ENCODE results near the gene OR2T6. TPM values are rescaled to one million over a fixed set of nuclear protein-coding genes. Genes with fewer than 3 reads are reported as not detected.

The OR2T6 gene
- total and polyA plus RNA-seq, 7 donors = not detected

- H3K27me3 ChIP-seq = no peaks in the 10 kb centered on the region
- no peak overlapping the region for H3K27ac ChIP-seq
- intact Hi-C loops (cut with DNase I) = no loop called here
- no peaks in the 10 kb centered on the region for H3K4me1 ChIP-seq
- H3K9me3 ChIP-seq = no peaks in the 10 kb centered on the region
- H3K36me3 ChIP-seq = no peaks in the 10 kb centered on the region
- DNase-seq = no peak
- TF ChIP-seq CTCF (IDR thresholded peaks at IDR 0.05) (no peak), POLR2A (IDR thresholded peaks at IDR 0.05) (no peak), EP300 (IDR thresholded peaks at IDR 0.05) (no peak)
- 35 to 73% methylated on average over 2 of the region's 2 CpGs for WGBS, 2 donors
- no peak overlapping the region for H3K4me3 ChIP-seq
These were observed 12.9 kb downstream of the OR2T6 start for GRCh38 chr1:248388426-248388825.

GRCh38 chr1:248393050-248393449, 17.5 kb downstream of the OR2T6 start:
- DNase-seq = no peak
- Histone ChIP-seq H3K27me3 (no peaks in the 10 kb centered on the region), H3K4me1 (no peaks in the 10 kb centered on the region), H3K27ac (no peak overlapping the region), H3K9me3 (no peaks in the 10 kb centered on the region), H3K4me3 (no peak overlapping the region), H3K36me3 (no peaks in the 10 kb centered on the region)
- intact Hi-C loops (cut with DNase I) = no loop called here
- 44 to 68% methylated on average over 2 of the region's 2 CpGs for WGBS, 2 donors
- TF ChIP-seq POLR2AphosphoS5 (IDR thresholded peaks at IDR 0.05) (no peak), CTCF (IDR thresholded peaks at IDR 0.05) (no peak), POLR2A (IDR thresholded peaks at IDR 0.05) (no peak), EP300 (IDR thresholded peaks at IDR 0.05) (no peak)

GRCh38 chr1:248402748-248403147, 27.2 kb downstream of the OR2T6 start, which contains the start of gene OR2T1:
OR2T1 (plus strand) TSS chr1:248403048; CDS start chr1:248406148, 3,100 bp downstream.
- 71 to 77% methylated on average over 3 of the region's 3 CpGs for WGBS, 2 donors
- intact Hi-C loops (cut with DNase I) = no loop called here

GRCh38 chr1:248404024-248404423, 28.5 kb downstream of the OR2T6 start:
- no peak overlapping the region for H3K4me3 ChIP-seq
- no peaks in the 10 kb centered on the region for H3K27me3 ChIP-seq
- TF ChIP-seq POLR2AphosphoS5 (IDR thresholded peaks at IDR 0.05) = no peak
- TF ChIP-seq CTCF (IDR thresholded peaks at IDR 0.05) = no peak
- TF ChIP-seq EP300 (IDR thresholded peaks at IDR 0.05) = no peak
- TF ChIP-seq POLR2A (IDR thresholded peaks at IDR 0.05) = no peak
- H3K36me3 ChIP-seq = no peaks in the 10 kb centered on the region
- no peaks in the 10 kb centered on the region for H3K9me3 ChIP-seq
- no peak overlapping the region for H3K27ac ChIP-seq
- H3K4me1 ChIP-seq = no peaks in the 10 kb centered on the region
- DNase-seq = no peak
- intact Hi-C loops (cut with DNase I) = no loop called here
- WGBS, 2 donors = 92 to 93% methylated on average over 6 of the region's 6 CpGs

More at GRCh38 chr1:248402748-248403147, 27.2 kb downstream of the OR2T6 start, which contains the start of gene OR2T1:
- no peak within 1 kb of the TSS for H3K27ac ChIP-seq
- no peak for DNase-seq
- H3K4me1 ChIP-seq = no peaks in the 10 kb centered on the region
- TF ChIP-seq CTCF (IDR thresholded peaks at IDR 0.05) = no peak
- TF ChIP-seq EP300 (IDR thresholded peaks at IDR 0.05) = no peak
- no peak for TF ChIP-seq POLR2AphosphoS5 (IDR thresholded peaks at IDR 0.05)
- TF ChIP-seq POLR2A (IDR thresholded peaks at IDR 0.05) = no peak
- H3K9me3 ChIP-seq = no peaks in the 10 kb centered on the region
- H3K27me3 ChIP-seq = no peaks in the 10 kb centered on the region
- no peak within 1 kb of the TSS for H3K4me3 ChIP-seq
- H3K36me3 ChIP-seq = no peaks in the 10 kb centered on the region

Measured in sigmoid colon (tissue), 7 donors.